Inflammatory macrophage treated with lipopolysaccharide for 4 hours (primary cell): ENCODE data around the gene MYF5.
A peak's percentile ranks its signal among the peaks of the same experiment; 100 is the strongest.

Source experiments
- DNase-seq: peaks from one replicate; pipeline ENCODE4 v3.0.0-alpha.2; 2020

The MYF5 gene

GRCh38 chr12:80708259-80708974 lies 8.3 kb upstream of the MYF5 start:
- no peak for DNase-seq

- no peak for DNase-seq
These were observed 7.8 kb upstream of the MYF5 start for GRCh38 chr12:80708975-80709328.

DNA sequence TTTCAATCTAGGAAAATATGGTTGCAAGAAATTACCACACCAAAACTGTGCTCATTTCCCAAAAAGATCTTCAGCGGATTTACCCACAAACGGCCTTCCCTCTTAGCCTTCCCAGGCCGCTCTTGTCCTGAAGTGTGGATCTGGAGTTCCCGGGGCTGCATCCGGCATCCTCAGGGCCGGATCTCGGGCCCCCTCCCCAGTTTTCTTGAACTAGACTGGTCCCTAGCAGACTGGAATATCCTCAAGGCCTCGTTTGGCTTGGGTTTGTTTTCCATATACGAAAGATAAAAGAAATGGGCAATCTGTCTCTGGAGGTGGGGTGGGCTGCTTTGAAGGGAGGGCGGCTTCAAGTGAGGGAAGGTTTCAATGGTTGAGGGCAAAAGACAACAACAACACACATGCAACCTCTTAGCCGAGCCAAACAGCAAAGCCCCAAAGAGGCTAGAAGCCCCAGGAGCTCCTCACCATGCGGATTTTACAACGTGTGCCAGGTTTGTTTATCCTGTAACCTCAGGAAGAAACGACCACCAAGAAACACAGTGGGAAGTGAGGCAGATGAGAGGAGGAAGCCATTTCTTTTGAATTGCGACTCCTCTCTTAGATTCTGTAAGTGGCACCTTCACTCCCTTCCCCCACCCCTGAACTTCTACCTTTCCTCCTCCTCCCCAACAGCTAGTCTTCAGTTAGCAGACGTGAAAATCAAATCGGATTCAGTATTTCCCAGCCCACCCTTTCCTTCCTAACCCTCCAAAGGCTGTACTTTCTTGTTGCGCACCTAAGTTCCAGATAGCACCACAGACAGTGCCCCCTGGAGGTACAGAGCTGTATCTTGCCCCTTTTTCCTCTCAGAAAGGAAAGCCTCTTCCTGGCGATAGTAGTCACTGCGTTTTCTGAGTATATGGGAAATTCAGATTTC lies 6.6 kb upstream of the MYF5 start:
- no peak for DNase-seq

GRCh38 chr12:80710727-80711449 lies 5.8 kb upstream of the MYF5 start:
- no peak for DNase-seq

DNA sequence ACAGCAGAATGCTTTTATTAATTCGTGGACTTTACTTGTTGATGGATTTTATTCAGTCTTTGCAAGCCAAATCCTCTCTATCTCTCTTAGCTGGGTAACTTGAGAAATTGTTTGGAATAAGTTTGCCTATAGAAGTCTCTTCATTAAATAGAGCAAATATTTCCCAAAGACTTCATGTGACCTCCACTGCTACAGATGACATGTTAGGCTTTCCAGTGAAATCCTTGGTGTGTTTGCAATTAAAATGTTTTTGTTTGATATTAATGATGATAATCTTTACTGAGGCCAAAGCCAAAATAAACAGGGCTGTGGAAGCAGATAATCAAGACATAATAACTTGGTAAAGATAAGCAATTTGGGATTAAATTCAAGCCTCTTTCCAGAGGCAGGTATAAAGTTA lies 4.8 kb upstream of the MYF5 start:
- no peak for DNase-seq

- no peak for DNase-seq
These were observed 3.8 kb upstream of the MYF5 start for GRCh38 chr12:80712866-80713265.

DNA sequence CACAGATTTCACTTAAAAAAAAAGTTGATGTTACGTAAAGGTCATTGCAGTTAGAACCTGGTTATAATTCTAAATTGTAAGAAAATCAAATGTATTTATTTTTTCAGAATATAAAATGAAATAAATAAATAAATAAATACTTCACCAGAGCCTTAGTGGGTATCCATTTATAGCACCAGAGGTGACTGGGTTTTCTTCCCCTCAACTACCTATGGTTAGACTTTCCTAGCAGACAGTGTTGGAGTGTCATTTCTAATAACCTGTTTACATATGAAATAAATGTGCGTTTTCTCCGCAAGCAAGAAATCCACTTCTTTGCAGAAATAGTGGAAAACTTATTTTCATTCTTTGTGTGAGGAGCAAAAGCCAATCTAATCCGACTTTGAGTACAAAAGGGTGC lies 3.3 kb upstream of the MYF5 start:
- DNase-seq: no peak

DNA sequence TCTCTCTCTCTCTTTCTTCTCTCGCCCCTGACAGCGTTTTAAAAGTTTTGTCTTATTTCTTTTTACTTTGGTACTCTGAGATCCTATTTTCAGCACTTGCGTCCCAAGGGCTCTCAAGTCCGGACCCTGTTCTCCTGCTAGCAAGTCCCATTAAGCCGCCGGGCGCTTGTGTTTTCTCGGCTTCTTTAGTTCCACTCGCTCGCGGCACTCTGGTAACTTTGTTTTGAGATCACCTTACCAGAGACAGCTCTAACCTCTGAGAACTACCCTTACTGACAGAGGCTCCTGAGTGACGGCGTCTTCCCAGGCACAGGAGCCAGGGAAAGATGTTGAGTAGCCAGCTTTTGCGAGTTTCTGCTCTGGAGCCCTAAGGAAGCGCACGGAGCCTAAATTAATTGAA lies 2.7 kb upstream of the MYF5 start:
- no peak for DNase-seq

GRCh38 chr12:80714846-80715245 lies 1.9 kb upstream of the MYF5 start:
- no peak for DNase-seq

GRCh38 chr12:80715713-80716249 lies 931 bp upstream of the MYF5 start:
- DNase-seq: no peak

DNA sequence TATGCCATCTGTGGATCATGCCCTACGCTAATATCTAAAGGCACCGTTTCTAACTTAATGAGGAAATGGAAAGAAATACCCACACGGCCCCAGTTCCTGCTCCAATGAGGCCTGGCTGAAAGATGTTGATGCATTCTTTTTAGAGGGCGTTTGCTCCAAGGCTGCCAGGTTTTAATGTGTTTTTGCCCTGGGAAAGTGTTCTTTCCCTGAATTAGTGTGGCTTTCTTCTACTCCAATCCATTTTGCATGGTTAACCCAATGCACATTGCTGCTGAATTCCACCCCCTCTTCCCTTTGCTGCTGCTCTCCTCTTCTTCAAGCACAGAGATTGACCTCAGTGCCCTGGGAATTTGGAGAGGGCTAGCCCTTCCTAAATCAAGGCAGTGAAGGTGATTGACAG lies 1.1 kb downstream of the MYF5 start:
- DNase-seq: no peak

DNA sequence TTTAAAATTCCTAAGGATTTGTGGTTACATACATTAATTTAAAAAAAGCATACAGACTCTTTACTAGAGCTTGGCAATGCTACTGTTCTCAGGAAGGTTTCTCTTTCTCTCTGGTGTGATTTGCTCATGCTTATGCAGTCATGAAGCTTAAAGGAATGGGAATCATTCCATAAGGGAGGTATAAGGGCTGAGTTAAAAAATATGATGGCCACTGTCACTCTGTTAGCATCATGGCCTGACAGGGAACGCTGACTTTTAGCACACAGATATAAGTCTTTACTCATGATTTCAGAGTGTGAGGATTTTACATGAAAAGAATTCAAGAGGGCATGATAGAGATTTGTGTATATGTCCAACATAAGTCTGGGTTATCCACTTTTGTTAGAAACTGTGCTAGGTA lies 3.8 kb downstream of the MYF5 start:
- no peak for DNase-seq

GRCh38 chr12:80721326-80721725 lies 4.6 kb downstream of the MYF5 start:
- DNase-seq: peak; percentile 1

DNA sequence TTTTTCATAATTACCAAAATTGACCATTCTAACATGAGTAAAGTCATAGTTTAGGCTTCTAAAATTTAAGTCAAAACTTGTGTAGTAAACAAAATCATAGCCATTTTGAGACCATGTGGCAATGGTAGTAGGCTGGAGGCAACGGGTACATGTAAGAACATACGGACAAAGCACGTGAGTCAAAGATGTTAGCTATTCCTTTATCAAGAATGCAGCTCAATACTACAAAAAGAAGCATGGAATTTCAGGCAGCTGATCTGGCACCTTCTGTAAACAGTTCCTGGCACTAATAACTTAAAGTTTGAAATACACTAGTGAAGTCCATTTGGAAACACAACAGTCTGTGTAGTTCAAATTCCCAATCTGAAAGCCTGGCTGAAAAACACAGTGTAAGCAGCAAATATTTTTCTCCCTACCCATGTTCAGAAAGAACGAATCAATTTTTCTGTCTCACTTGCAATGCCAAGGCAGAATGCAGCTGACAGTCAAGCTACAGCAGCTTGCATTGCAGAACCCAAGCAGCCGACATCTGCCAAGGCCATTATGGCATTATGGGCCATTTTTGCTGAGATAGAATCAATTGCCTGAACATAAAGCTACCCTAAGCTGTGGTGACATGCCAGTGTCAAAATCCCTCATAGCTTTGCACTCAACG lies 29.3 kb downstream of the MYF5 start:
- DNase-seq: no peak

DNA sequence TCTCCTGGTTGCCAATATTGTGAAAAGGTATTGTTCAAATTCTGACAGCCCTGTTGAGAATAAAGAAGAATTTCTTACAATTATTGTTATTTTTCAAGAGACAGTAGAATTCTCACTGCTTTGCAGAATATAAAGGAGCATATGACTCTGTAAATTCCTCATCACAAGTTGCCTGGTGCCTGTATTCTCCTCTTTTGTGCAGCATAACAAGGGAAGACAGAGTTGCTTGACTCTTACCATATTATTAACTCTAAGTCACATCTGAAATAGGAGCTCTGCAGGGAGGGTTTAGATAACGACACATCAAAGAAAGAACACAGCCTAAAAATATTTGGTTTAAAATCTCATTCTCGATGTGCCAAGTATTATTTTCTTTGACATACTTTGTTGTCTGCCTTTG lies 31.1 kb downstream of the MYF5 start:
- no peak for DNase-seq

DNA sequence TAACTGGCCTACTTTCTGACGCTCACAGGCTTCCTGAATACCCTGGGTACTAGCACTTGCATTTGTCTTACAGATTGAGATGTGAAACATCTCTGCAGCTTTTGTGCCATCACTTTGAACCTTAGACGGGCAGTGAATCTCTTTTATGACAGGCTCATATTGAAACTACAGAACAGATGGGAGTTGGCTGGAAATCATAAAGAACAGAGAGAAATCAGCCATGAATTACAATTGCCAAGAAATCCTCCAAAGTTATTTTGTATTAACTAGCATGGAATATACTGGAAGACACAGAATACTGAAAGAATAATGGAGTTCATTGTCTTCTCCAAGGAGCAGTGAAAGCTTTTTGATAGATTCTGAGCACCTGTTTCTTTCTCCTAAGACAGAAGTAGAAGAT lies 32.7 kb downstream of the MYF5 start:
- DNase-seq: no peak

- DNase-seq: no peak
These were observed 35.8 kb downstream of the MYF5 start for GRCh38 chr12:80752464-80752863.

GRCh38 chr12:80754274-80754673 lies 37.6 kb downstream of the MYF5 start:
- DNase-seq: no peak

DNA sequence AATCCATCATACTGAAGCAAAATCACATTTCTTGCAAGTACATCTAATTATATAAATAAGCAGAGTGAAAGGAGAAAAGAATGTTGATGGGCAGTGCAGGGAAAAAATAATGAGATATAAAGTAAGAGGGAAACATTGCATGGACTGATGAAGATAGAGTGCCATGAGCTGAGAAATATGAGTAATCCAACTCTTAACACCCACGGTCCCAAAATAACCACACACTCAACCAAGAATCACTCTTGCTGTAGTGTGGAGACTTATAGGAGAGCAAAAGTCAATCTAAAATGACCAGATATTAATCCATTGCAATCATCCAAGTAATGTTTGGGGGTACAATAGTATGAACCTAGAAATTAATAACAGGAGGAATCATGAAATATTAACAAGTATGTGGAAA lies 40.2 kb downstream of the MYF5 start:
- DNase-seq: no peak

GRCh38 chr12:80761838-80762237 lies 45.1 kb downstream of the MYF5 start:
- no peak for DNase-seq

- peak; percentile 6 for DNase-seq
These were observed 47.2 kb downstream of the MYF5 start for GRCh38 chr12:80763874-80764273.

- DNase-seq: no peak
These were observed 49.5 kb downstream of the MYF5 start for GRCh38 chr12:80766210-80766609.

DNA sequence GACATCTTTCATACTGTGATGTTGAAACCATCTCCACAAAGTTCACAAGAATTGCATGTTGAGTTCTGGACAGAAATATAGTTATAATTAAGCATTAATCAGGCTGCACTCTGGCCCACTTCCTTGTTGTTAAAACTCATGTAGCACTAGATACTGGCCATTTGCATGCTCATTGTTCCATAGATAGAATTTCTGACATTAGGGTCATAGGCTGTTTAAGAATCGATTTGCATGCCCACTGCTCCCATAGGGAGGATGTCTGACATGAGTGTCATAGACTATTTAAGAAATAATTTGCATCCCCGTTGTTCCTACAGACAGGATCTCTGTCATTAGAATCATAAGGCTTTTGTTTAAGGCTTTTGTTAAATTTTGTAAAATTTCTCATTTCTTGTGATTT lies 50.2 kb downstream of the MYF5 start:
- DNase-seq: no peak
